Stimulated activated CD4-positive, alpha-beta T cell treated with anti-CD3 and anti-CD28 coated beads, Interleukin-2, amount 100 ng/mL, for 48 hours (primary cell): ENCODE results near the gene GSE1.

Experiments
- DNase-seq, 2 donors: peaks; one replicate each; pipeline ENCODE4 v3.0.0-alpha.2; 2020

The GSE1 gene

DNA sequence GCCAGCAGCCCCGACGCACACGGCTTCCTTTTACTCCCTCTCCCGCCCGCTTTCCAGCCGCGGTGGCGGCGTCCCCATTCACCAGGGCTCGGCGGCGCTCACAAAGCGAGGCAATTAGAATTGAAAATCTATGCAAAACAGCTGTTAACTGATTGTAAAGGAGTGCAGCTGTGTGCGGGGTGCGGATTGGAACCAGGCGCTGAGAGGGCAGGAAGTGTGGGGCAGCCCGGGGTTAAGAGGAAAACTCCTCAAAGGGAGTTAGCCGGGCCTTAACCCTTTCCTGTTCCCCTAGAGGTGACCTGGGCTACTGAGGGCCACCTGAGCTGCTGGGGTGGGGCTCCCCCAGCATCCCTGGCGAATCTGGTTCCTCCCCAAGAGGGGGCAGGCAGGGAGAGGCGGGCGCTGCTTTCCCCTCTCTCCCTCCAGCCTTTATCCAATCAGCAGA is 5.8 kb upstream of the GSE1 start:
- no peak for DNase-seq

DNA sequence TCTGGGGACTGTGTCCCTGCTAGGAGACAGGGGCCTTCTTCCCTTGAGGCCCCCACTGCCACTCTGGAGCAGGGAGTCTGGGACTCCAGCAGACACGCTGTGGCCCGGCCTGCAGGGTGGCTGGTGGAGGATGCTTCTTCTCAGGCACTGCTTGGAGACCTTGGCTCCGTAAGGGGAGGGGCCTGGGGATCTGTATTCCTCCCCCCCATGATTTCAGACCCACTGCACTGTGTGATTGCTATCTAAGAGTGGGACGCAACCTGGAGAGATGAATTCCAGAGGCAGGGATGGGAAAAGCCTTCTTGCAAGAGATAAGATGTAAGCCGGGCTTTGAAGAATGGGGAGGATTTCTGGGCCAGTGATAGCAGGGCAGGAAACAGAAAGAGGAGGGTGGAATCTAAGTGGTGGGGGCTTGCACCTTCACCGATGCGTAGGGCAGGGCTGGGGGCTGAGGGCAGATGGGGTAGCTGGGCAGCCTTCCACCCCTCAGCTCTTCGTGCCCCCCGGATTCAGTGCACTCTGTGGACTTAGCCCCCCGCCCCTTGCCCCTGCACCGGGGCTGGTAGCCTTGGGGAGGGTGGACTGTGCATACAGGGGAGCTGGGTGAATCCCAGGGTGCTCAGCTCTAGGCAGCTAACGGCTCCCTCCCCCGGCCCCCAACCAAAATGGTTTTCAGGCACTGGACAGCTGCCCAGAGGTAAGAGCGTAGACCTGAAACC is 5.2 kb upstream of the GSE1 start:
- DNase-seq, result no peak

DNA sequence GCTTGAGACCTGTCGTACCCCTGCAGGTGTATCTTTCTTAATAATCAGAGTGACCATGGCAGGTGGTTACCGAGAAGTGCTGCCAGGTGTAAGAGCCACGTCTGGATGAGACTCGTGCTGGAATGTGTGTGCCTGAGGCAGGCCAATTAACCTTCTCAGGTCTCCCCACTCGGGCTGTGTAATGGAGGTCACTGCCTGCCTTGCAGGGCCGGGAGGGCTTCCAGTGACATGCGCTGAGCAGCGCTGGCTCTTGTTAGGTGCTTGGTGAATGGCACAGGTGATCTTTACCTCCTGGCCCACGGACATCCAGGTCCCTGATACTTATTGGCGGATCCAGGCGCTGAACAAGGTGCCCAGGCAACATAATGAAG is 4.6 kb upstream of the GSE1 start:
- no peak for DNase-seq

DNA sequence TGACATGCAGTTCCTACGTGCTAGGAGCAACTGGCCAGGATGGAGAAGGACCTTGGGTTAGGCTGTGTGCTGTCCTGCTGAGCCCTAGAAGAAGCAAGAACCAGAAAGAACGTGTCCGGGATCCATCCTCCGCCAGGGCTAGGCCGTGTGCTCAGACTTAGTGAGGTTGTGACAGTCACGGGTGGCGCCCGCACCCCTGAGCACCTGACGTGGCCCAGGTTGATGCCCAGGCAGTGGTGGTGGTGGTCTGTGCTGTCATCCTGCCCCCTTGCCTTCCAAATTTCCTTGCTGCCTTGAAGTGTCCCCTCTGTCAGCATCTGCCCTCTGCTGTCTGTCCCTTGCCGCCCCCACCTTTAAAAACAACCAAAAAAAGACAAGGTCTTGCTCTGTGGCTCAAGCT is 4.2 kb upstream of the GSE1 start:
- DNase-seq, result no peak

DNA sequence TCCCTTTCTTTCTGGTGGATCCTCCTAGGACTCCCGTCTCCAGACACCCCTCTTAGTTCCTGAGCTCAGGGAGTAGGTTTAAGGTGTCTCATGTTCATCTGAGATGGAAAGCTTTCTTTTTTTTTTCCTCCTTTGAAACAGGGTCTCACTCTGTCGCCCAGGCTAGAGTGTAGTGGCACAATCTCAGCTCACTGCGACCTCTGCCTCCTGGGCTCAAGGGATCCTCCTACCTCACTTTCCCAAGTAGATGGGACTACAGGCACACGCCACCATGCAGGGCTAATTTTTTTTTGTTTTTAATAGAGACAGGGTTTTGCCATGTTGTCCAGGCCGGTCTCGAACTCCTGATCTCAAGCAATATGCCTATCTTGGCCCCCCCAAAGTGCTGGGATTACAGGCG is 3.6 kb upstream of the GSE1 start:
- DNase-seq, result no peak

DNA sequence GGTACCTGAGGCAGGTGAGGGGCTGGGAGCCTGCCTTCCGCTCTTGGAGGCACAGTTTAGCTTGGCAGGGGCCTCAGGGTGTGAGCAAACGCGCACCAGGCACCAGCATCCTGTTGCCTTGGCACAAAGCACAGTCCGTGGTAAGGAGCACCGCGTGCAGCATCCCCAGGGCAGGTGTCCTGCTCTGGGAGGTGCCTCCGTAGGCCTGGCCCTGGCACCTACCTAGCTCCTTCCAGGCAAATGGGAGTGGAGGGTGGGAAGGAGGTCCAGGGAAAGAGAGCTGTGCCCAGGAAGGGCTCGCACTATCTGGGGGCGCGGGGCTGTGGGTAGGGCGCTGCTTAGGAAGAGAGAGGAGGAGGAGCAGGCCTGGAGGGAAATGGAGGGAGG is 3.1 kb upstream of the GSE1 start:
- no peak for DNase-seq

DNA sequence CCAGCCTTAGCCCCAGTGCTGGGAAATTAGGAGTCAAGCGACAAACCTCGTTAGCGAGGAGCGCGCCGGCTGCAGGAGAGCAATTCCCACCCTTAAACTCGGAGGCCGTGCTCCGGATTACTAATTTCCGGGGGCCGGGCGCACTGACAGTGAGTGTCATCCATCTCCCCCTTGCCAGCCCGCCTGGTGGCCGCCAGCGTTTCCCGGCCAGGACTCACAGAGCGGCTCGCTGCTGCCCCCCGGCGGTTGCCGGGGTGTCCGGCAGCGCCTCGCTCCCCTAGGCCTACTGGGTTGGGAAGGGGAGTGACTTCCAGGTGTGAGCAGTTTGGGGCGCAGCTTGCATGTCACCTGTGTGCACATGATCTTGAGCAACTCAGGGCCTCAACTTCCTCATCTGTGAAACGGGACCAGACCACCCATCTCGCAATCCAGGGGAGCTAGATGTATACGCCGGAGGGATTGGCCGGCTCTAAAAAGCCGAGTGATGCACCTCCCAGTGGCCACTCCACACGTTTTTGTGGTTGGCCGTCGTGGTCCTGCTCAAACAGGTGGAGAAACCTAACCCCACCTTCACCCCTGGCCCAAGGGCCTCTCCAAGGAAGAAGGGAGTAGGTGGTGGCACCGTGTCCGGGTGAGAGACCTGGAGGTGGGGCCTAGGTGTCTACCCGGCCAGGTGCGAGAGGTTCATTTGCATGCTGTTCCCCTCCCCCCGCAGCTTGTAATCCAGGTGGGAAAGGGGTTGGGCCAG is 2.5 kb upstream of the GSE1 start:
- peak; percentile 90 to 92 for DNase-seq

DNA sequence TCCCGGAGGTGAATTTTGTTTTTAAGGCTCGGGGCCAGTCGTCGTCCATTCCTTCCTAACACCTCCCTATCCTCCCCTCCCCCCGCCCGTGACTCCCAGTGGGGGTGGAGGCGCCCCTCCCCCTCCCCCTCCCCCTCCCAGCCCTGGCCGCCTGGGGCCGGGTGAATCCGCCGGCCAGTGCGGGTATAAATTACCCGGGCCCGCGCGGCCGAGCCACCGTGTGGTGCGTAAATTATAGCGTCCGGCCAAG is 2.0 kb upstream of the GSE1 start:
- DNase-seq, result no peak

DNA sequence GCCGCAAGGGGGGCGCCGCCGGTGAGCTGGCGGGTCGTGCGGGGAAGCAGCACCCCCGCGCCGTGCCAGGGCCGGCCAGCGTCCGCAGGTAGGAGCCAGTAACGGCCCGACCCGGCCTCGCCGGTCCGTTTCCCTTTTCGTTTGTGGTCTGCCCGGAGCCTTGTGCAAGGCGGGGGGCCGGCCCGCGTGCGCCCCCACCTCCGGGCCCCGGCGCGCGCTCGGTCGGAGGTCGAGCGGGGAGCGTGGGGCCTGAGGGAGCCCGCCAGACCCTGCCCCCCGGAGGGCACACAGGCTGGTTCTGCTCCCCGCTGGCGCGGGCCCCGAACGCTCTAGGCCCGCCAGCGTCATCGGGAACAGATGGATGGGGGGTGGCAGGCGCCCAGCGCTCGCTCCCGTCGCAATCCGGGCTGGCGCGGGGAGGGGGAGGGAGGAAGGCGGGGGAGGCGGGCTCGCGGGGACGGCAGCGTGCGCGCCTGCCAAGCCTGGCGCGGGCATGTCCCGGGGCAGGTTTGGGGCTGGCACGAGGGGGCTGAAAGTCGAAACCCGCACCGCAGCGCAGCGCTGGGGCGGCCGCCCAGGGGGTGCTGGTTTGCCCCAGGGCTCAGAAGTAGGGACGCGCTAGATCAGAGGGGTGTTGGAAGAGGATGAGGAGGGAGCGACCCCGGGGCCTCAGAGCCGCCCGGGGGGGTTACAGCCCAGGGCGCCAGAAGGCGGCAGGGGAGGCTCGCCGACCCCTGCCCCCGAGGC is 1.5 kb upstream of the GSE1 start:
- peak; percentile 29 to 41 for DNase-seq

DNA sequence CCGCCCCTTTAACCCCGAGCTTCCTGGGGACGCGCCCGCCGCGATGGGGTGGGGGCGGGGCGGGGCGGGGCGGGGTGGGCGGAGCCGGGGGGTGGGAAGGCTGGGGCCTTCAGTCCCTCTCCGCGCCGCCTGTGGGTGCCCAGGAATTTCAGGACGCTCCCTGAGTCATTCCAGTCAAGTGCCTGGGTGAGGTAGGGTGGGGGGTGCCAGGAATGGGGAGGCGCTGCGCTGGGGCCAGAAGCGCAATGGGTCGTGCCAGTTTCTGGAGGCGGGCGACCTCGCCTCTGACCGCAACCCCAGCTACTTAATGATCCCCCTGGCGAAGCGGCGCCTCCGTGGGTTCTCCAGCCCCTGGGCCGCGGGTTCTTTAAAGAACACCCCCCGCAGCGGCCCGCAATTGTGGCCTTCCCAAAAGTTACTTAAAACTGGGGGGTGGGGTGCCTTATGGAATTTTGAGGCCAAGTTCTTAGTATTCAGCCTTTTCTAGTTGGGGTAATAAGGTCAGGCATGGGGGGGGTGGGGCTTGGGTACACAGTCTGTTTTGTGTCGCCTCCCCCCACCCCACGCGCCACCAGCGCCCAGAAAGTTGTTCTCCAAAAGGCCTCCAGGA is 826 bp upstream of the GSE1 start:
- no peak for DNase-seq

DNA sequence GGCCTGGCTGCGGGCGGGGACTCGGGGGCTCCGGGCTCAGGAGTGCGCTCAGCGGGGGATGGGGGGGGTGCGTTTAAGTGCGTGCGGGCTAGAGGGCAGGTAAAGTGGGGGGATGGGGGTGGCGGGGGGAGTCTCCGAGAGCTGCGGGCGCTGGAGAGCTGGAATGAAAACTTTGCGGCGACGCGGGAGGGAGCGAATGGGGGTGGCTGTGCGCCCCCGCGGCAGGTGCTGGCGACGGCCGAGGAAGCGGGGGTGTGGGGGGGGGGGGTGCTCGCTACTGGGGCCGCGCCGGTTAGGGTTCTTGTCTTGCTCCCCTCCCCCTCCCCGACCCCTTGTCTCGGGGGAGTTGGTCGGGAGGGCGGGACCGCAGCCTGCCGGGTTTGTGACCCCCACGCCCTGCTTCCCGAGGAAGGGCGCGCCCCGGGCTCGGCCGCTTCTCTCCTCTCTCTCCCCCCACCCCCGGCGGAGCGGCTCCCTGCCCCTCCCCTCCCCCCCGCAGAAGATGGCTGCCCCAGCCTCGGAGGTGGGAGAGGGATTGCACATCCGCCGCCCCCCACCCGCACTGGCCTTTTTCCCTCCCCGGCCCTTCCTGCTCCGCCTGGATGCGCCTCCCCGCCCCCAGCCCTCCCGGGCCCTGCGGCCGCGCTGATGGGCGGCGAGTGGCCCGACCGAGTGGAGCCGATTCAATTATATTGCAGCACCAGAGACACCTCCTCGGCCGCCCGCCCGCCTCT is 649 bp downstream of the GSE1 start:
- no peak for DNase-seq

DNA sequence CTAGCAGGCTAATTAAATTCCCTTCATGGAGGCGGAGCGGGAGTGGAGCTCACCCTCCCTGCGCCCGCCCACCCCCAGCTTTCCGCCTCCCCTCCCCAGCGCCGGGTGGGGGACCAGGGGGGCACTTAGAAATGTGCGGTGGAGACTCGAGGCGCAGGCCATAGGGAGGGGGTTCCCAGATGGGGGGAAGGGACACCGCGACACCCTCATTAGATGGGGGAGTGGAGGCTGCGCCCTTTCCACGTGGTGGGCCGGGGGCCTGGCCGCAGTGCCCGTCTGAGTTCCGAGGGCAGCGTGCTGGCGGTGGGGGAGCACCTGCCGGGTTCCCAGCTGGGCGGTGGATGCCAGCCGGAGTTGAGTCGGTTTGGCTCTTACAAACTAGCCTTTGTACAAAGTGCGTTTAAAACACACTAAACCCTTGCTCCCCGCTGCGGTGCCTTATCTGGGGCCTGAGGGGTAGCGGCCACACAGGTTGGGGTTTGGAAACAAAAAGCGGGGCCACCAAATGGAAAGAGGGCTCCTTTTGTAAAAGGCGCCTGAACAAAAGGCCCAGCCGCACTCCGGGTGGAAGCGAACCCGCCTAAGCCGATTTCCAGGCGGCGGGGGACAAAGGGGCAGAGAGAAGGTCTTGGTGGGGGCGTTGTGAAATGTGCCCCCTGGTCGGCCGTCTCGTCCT is 1.4 kb downstream of the GSE1 start:
- DNase-seq, result no peak

DNA sequence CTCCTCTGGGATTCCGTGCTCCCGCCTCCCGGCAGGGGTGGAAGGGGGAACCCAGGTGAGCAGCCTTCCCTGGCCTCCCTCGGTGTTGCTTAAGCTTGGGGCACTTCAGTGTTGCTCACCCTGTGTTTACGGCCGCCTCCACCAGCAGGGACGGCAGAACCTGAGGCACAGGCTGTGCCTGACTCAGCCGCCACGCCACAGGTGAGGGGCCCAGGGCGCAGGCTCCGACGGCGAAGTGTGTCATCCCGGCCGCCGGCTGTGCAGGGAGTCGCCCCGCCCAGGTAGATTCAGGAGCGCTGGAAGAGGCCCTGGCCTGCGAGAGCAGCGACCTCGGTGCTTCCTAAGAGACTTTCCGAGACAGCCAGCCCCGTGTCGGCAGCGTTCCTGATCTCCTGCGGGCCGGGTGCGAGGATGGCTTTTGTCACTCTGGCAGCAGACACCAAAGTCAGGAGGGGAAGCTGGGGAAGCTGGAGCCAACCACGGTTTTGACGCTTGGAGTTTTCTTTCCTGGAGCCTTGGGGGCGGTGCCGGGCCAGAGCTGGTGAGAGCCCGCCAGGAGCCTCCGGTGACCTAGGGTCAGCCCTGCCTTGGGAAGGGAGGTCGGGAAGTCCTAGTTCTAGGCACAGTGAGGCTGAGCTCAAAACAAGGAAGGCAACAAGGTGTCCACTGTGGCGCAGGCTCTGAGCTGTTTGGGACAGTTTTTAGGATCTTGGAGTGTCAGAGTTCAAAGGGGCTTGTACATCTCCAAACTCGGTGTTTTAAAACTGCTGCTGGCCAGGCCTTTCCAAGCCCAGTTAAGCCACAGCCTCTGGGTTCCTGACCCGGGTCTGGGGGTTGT is 2.1 kb downstream of the GSE1 start:
- DNase-seq, result peak in 1 of 2 donors; percentile 63

DNA sequence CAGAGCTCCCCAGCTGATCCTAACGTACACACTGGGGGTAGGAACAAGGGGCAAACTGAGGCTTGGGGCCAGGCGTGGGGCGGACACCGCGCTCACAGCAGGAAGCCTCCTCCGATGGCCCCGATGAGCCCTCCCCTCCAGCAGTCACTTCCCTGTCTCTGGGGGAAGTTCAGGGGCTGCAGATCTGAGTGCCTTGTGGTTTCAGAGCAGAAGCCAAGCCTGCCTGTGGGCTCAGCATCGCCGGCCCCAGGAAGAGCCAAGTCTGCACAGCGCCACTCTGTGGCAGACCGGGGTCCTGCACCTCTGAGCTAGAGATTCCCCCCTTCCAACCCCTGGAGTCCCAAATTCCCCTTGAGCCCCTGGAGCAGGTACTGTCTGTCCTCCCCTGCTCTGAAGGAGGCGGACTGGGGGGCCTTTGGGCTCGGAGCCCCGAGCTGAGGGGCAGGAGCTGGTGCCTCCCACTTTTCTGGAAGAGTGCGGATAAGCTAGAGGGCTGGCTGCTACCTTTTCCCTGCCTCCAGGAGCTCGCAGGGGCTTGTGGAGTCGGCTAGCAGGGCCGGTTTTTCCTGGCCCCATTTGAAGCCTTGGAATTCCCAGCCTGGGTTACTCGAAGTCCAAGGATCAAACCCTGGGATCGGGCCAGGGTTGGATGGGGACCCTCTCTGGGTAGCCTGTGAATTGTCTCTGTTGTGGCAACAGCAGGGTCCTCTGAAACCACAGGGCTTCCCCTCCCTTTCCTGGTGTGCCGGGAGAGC is 2.9 kb downstream of the GSE1 start:
- peak; percentile 80 for DNase-seq

DNA sequence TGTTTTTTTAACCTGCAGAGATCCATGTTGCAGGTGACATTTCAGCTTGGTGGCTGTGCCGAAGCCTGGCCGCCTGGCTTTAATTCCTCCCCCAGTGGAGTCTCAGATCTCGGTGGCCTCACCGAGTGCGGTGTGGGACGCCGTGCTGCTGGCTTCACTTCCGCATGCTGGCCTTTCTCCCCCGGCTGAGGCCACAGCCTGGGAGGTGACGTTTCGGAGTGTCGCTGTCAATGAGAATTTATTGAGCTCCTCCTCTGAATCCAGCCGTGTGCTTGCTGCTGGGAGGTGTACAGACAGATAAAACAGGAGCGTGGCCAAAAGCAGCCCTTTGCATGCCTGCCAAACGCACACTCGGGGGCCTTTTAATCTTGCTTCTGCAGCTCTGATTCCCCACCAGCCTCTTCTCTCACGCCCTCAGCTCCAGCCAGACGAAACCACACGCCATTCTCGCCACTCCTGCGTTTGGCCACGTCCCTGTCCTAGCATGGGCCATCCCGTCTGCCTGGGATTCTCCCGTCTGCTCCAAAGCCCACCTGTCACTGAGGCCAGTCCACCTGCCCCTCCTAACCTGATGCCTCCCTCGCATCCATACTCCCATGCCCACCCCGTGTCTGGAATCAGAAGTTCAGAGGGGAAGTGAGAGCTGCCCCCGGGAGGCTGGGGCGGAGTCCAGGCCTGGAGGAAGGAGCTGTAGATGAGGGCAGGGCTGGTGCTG is 3.6 kb downstream of the GSE1 start:
- DNase-seq, result no peak

DNA sequence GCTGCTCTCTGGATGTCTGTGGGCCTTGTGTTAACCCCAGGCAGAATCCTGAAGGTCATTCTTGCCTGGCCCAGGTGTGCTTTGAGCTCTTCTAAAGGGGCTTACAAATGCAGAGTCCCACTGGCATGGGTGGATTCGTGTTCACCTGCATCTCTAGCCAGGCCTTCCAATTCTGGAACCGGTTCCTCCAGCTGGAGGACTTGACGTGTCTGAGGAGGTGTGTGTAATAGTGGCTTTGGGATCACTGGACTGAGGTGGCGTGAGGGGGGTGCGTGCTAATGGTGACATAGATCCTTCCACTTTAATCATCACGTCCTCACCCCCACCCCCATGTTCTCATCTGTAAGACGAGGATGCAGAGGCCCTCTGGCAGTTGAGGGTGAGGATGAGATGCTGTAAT is 4.8 kb downstream of the GSE1 start:
- DNase-seq, result no peak

DNA sequence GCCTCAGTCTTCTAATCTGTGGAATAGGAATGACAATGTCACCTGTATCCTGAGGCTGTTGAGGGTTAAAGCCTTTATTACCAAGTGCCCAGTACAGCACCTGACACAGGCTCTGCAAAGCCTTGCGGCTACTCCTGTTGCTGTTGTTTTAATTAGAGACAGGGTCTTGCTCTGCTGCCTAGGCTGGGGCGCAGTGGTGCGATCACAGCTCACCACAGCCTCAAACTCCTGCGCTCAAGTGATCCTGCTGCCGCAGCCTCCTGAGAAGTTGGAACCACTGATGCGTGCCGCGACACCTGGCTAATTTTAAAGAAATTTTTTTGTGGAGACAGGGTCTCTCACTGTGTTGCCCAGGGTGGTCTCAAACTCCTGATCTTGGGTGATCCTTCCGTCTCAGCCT is 5.4 kb downstream of the GSE1 start:
- DNase-seq, result no peak

DNA sequence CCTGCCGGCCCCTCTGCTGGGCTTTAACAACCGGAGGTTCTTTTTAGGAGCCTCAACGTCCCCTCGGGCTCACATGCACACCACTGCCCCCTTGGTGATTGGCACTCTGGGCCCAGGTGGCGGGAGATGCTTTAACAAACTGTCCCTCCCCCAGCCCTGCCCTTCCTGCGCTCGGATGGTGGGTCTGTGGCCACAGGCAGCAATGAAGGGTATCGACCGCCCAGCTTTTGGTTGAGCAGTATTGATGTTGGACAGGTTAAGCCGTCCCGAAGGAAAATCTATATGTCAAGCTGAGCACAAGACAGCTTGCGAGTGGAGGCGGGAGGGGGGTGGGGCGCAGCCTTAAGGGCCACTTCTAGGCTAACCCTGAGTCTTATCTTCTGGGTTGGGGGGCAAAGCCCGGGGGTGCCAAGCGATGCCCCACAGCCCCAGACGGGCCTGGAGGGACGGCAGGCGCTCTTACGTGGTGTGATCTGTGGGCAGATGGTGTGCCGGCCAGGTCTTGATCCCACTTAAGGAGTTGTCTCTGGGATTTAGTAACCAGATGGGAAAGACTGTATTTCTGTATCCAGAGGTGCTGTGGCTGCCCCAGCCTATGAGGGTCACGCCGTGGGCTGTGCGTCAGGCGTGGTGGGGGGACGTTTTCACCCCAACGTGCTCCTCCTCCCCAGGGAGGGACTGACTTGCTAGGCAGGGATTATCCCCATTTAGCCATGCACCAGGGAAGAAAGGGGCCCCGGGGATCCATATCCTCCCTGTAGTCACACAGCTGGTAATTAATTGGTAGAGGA is 6.2 kb downstream of the GSE1 start:
- no peak for DNase-seq

DNA sequence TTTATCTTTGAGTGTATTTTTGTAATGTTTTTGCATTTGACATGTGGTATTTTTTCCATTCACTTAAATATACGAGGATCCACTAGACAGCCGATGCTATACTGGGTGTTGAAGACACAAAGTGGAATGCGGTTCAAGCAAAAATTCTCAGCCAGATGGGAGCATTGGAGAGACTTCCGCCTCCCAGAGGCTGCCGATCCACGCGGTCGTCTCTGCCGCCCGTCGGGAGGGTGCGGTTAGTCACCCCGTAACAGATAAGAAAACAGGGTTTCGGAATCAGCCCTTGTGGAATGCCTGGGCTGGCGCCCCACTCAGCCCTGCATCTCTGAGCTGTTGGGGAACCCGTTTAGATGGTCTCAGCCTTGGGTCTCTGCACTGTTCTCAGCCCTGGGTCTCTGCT is 7.3 kb downstream of the GSE1 start:
- DNase-seq, result no peak
